Measurements from ENCODE around the gene RAB1B.

- TF ChIP-seq CTCF (IDR thresholded peaks at IDR 0.05) = no peak
- TF ChIP-seq POLR2A (IDR thresholded peaks at IDR 0.05; ENCODE audit: low read depth) = no peak
These were observed 13.5 kb downstream of the RAB1B start for GRCh38 chr11:66281776-66282467.
